Inflammatory macrophage treated with lipopolysaccharide for 4 hours (primary cell): ENCODE measurements around the gene HSD17B8.
A peak's percentile ranks its signal among the peaks of the same experiment; 100 is the strongest.

Experiments
- DNase-seq: peaks from one replicate; pipeline ENCODE4 v3.0.0-alpha.2; 2020

The HSD17B8 gene

GRCh38 chr6:33248932-33249731, 44.7 kb downstream of the HSD17B8 start:
- peak; percentile 99 for DNase-seq

- peak; percentile 8 for DNase-seq
Observed at GRCh38 chr6:33249732-33250630, 45.5 kb downstream of the HSD17B8 start.

- no peak for DNase-seq
Observed at GRCh38 chr6:33250731-33251130, 46.3 kb downstream of the HSD17B8 start.

GRCh38 chr6:33251395-33252012, 47.0 kb downstream of the HSD17B8 start:
- DNase-seq, result no peak

- peak; percentile 48 for DNase-seq
Observed at GRCh38 chr6:33252759-33253158, 48.3 kb downstream of the HSD17B8 start.

GRCh38 chr6:33254591-33254990, 50.1 kb downstream of the HSD17B8 start:
- no peak for DNase-seq
